Activated CD4-positive, alpha-beta memory T cell treated with anti-CD3 and anti-CD28 coated beads for 36 hours (primary cell): ENCODE measurements around the gene SLC6A6. TPM values are rescaled to one million over a fixed set of nuclear protein-coding genes. Genes with fewer than 3 reads are reported as not detected.
"Not testable (repeated sequence)": the region's sequence is repeated elsewhere in the genome, so short reads cannot be mapped to it uniquely, and the experiment has no call there.

Experiments
- CTCF ChIA-PET: fragments of 350-600 bp; sonication (Branson Sonifier 250); formaldehyde crosslinking; loops from one replicate; lab custom pipeline; 2021; ENCODE audit warnings: antibody characterized with exemption, inconsistent platforms; lab: Charles Lee
- POLR2A ChIA-PET: fragments of 350-600 bp; sonication (Branson Sonifier 250); formaldehyde crosslinking; loops from one replicate; lab custom pipeline; 2021; ENCODE audit warnings: antibody characterized with exemption; lab: Charles Lee
- DNase-seq: peaks from one replicate; pipeline ENCODE4 v3.0.0-alpha.2; 2020
- H3K27ac Mint-ChIP-seq: one replicate; pipeline ENCODE4 v1.8.0; 2021; ENCODE audit warnings: mixed read lengths
- H3K27me3 Mint-ChIP-seq: one replicate; pipeline ENCODE4 v1.8.0; 2021; ENCODE audit warnings: mixed read lengths
- H3K36me3 Mint-ChIP-seq: one replicate; pipeline ENCODE4 v1.8.0; 2021; ENCODE audit warnings: mixed read lengths
- H3K4me1 Mint-ChIP-seq: one replicate; pipeline ENCODE4 v1.8.0; 2021; ENCODE audit warnings: low read depth, mixed read lengths
- H3K4me3 Mint-ChIP-seq: one replicate; pipeline ENCODE4 v1.8.0; 2021; ENCODE audit warnings: mild to moderate bottlenecking, mixed read lengths
- H3K9me3 Mint-ChIP-seq: one replicate; pipeline ENCODE4 v1.8.0; 2021; ENCODE audit warnings: mixed read lengths
- intact Hi-C: fragments of 100-400 bp; cut with micrococcal nuclease; formaldehyde crosslinking; loops from one replicate; pipeline ENCODE4 v1.15.1; 2023
- total RNA-seq, 2 experiments: library from RNA; stranded (reverse); gene quantifications; one replicate each; pipeline ENCODE4 v1.2.3, GENCODE V29; 2021

SLC6A6 gene
- total RNA-seq, 2 experiments from 2014 or later: 44.0 to 45.1 TPM

GRCh38 chr3:14433106-14433505, 30.7 kb downstream of the SLC6A6 start:
- peak overlapping the region; percentile 77 for H3K4me3 Mint-ChIP-seq
- H3K9me3 Mint-ChIP-seq: no peaks in the 10 kb centered on the region
- H3K4me1 Mint-ChIP-seq: peaks cover 71% of the 10 kb centered on the region
- peak overlapping the region; percentile 92 for H3K27ac Mint-ChIP-seq
- no peaks in the 10 kb centered on the region for H3K27me3 Mint-ChIP-seq
- H3K36me3 Mint-ChIP-seq: no peaks in the 10 kb centered on the region
- peak; percentile 25 for DNase-seq
- intact Hi-C loops: loop anchor here (2.0 to 10.0 kb wide), 4 partner anchors 18 to 1418 kb away; partner anchors contain the start of genes LSM3, NR2C2 and XPC
- CTCF ChIA-PET: interaction anchor here (1.2 to 2.6 kb wide), 4 partner anchors 25 to 31 kb away, joined by 6 to 18 read pairs (median 9); partner anchors contain the start of gene SLC6A6
- POLR2A ChIA-PET: interaction anchor here (0.9 to 4.5 kb wide), 5 partner anchors 9 to 249 kb away, joined by 3 to 50 read pairs (median 5); partner anchors contain the start of gene SLC6A6

- peak; percentile 42 for DNase-seq
- ChIA-PET POLR2A (interaction anchor here (3.8 to 4.5 kb wide), 2 partner anchors 25 to 31 kb away, joined by 22 to 50 read pairs; partner anchors contain the start of gene SLC6A6), CTCF (interaction anchor here (1.2 to 1.7 kb wide), 3 partner anchors 28 to 33 kb away, joined by 6 to 9 read pairs (median 6); partner anchors contain the start of gene SLC6A6)
- no peaks in the 10 kb centered on the region for H3K27me3 Mint-ChIP-seq
- H3K9me3 Mint-ChIP-seq: no peaks in the 10 kb centered on the region
- H3K4me1 Mint-ChIP-seq: peaks cover 61% of the 10 kb centered on the region
- H3K27ac Mint-ChIP-seq: peak overlapping the region; percentile 77
- intact Hi-C loops: loop anchor here (10.0 kb wide), 2 partner anchors 511 to 1419 kb away; partner anchors contain the start of gene NR2C2
- peak overlapping the region; percentile 31 for H3K4me3 Mint-ChIP-seq
- H3K36me3 Mint-ChIP-seq: no peaks in the 10 kb centered on the region
Measured at GRCh38 chr3:14434126-14434497, 31.7 kb downstream of the SLC6A6 start.

- Mint-ChIP-seq H3K27me3 (no peaks in the 10 kb centered on the region), H3K36me3 (no peaks in the 10 kb centered on the region), H3K4me1 (peaks cover 58% of the 10 kb centered on the region), H3K27ac (peak overlapping the region; percentile 77), H3K4me3 (peak overlapping the region; percentile 31), H3K9me3 (no peaks in the 10 kb centered on the region)
- no peak for DNase-seq
- ChIA-PET CTCF (interaction anchor here (1.2 to 1.7 kb wide), 3 partner anchors 28 to 33 kb away, joined by 6 to 9 read pairs (median 6); partner anchors contain the start of gene SLC6A6), POLR2A (interaction anchor here (3.8 to 4.5 kb wide), 2 partner anchors 24 to 32 kb away, joined by 22 to 50 read pairs; partner anchors contain the start of gene SLC6A6)
- intact Hi-C loops: loop anchor here (10.0 kb wide), 2 partner anchors 510 to 1420 kb away; partner anchors contain the start of gene NR2C2
Measured at GRCh38 chr3:14434498-14435151, 32.2 kb downstream of the SLC6A6 start.

- ChIA-PET POLR2A (interaction anchor here (1.5 to 4.5 kb wide), 2 partner anchors 27 to 32 kb away, joined by 3 to 50 read pairs; partner anchors contain the start of gene SLC6A6), CTCF (no interaction called here)
- intact Hi-C loops: loop anchor here (10.0 kb wide), 2 partner anchors 509 to 1421 kb away; partner anchors contain the start of gene NR2C2
- no peaks in the 10 kb centered on the region for H3K9me3 Mint-ChIP-seq
- DNase-seq: no peak
- H3K36me3 Mint-ChIP-seq: no peaks in the 10 kb centered on the region
- no peak overlapping the region for H3K4me3 Mint-ChIP-seq
- H3K4me1 Mint-ChIP-seq: peaks cover 56% of the 10 kb centered on the region
- no peaks in the 10 kb centered on the region for H3K27me3 Mint-ChIP-seq
- peak overlapping the region; percentile 77 for H3K27ac Mint-ChIP-seq
Measured at GRCh38 chr3:14435175-14436014, 33.0 kb downstream of the SLC6A6 start.

- H3K27me3 Mint-ChIP-seq: no peaks in the 10 kb centered on the region
- peaks cover 41% of the 10 kb centered on the region for H3K4me1 Mint-ChIP-seq
- DNase-seq: no peak
- no peaks in the 10 kb centered on the region for H3K9me3 Mint-ChIP-seq
- CTCF ChIA-PET: no interaction called here
- H3K4me3 Mint-ChIP-seq: no peak overlapping the region
- intact Hi-C loops: loop anchor here (10.0 kb wide), 2 partner anchors 508 to 1422 kb away; partner anchors contain the start of gene NR2C2
- H3K36me3 Mint-ChIP-seq: no peaks in the 10 kb centered on the region
- H3K27ac Mint-ChIP-seq: no peak overlapping the region
- POLR2A ChIA-PET: interaction anchor here (0.7 to 1.5 kb wide), 3 partner anchors 21 to 315 kb away, joined by 3 to 4 read pairs (median 3); no protein-coding TSS in a partner anchor
Measured at GRCh38 chr3:14436954-14437281, 34.5 kb downstream of the SLC6A6 start.

DNA sequence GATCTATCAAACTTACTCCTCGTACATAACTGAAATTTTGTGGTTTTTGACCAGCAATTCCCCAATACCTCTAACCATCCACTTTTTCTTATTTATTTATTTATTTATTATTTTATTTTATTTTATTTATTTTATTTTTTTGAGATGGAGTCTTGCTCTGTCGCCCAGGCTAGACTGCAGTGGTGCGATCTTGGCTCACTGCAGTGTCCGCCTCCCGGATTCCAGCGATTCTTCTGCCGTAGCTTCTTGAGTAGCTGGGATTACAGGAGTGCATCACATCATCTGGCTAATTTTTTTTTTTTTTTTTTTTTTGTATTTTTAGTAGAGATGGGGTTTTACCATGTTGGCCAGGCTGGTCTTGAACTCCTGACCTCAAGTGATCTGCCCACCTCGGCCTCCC, 35.3 kb downstream of the SLC6A6 start:
- H3K9me3 Mint-ChIP-seq, H3K36me3 Mint-ChIP-seq, H3K27ac Mint-ChIP-seq, DNase-seq, H3K4me3 Mint-ChIP-seq, H3K27me3 Mint-ChIP-seq, CTCF ChIA-PET: not testable (repeated sequence)
- intact Hi-C loops: loop anchor here (10.0 kb wide), 2 partner anchors 507 to 1423 kb away; partner anchors contain the start of gene NR2C2
- peaks cover 37% of the 10 kb centered on the region for H3K4me1 Mint-ChIP-seq
- POLR2A ChIA-PET: interaction anchor here (0.7 to 1.0 kb wide), 2 partner anchors 21 to 315 kb away, joined by 3 read pairs; no protein-coding TSS in a partner anchor

DNA sequence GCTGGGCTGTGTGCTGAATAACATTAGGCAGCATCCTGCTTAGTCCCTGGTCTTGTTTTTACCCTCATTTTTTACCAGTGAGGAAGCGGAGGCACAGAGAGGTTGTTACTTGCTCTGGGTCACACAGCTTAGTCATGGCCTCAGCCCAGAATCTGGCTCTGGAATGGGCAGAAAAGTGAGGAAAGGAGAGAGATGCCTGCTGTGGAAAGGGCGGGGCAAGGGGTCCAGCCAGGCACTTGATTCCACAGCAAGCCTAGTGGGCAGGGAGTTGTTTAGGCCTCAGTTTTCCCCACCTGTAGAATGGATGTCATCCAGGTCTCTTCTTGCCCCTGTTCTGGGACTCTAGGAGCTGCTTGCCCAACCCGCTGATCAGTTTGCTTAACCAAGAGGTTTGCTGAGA, 35.9 kb downstream of the SLC6A6 start:
- Mint-ChIP-seq H3K9me3 (no peaks in the 10 kb centered on the region), H3K36me3 (peaks cover 2% of the 10 kb centered on the region), H3K27ac (no peak overlapping the region), H3K4me1 (peaks cover 31% of the 10 kb centered on the region), H3K27me3 (no peaks in the 10 kb centered on the region), H3K4me3 (no peak overlapping the region)
- no peak for DNase-seq
- POLR2A ChIA-PET: interaction anchor here (0.7 kb wide), 1 partner anchor 316 kb away, joined by 3 read pairs; no protein-coding TSS in a partner anchor
- intact Hi-C loops: loop anchor here (10.0 kb wide), 2 partner anchors 507 to 1423 kb away; partner anchors contain the start of gene NR2C2
- CTCF ChIA-PET: no interaction called here

GRCh38 chr3:14438929-14439328, 36.5 kb downstream of the SLC6A6 start:
- CTCF ChIA-PET: interaction anchor here (0.6 to 0.7 kb wide), 2 partner anchors 13 to 29 kb away, joined by 3 read pairs; no protein-coding TSS in a partner anchor
- no peak for DNase-seq
- intact Hi-C loops: loop anchor here (10.0 kb wide), 2 partner anchors 506 to 1424 kb away; partner anchors contain the start of gene NR2C2
- no peak overlapping the region for H3K4me3 Mint-ChIP-seq
- H3K27ac Mint-ChIP-seq: no peak overlapping the region
- H3K4me1 Mint-ChIP-seq: peaks cover 28% of the 10 kb centered on the region
- no peaks in the 10 kb centered on the region for H3K27me3 Mint-ChIP-seq
- POLR2A ChIA-PET: no interaction called here
- H3K9me3 Mint-ChIP-seq: no peaks in the 10 kb centered on the region
- H3K36me3 Mint-ChIP-seq: peaks cover 6% of the 10 kb centered on the region

GRCh38 chr3:14439501-14440167, 37.2 kb downstream of the SLC6A6 start:
- no peaks in the 10 kb centered on the region for H3K27me3 Mint-ChIP-seq
- H3K27ac Mint-ChIP-seq: no peak overlapping the region
- DNase-seq: no peak
- CTCF ChIA-PET: interaction anchor here (0.6 to 0.7 kb wide), 2 partner anchors 14 to 29 kb away, joined by 3 read pairs; no protein-coding TSS in a partner anchor
- peaks cover 13% of the 10 kb centered on the region for H3K36me3 Mint-ChIP-seq
- H3K9me3 Mint-ChIP-seq: no peaks in the 10 kb centered on the region
- intact Hi-C loops: loop anchor here (10.0 kb wide), 2 partner anchors 505 to 1425 kb away; partner anchors contain the start of gene NR2C2
- no peak overlapping the region for H3K4me3 Mint-ChIP-seq
- POLR2A ChIA-PET: no interaction called here
- H3K4me1 Mint-ChIP-seq: peaks cover 21% of the 10 kb centered on the region

GRCh38 chr3:14440168-14440518, 37.7 kb downstream of the SLC6A6 start:
- Mint-ChIP-seq H3K9me3 (no peaks in the 10 kb centered on the region), H3K27me3 (no peaks in the 10 kb centered on the region), H3K4me3 (no peak overlapping the region), H3K27ac (no peak overlapping the region), H3K36me3 (peaks cover 14% of the 10 kb centered on the region), H3K4me1 (peaks cover 16% of the 10 kb centered on the region)
- ChIA-PET CTCF (no interaction called here), POLR2A (no interaction called here)
- DNase-seq: no peak
- intact Hi-C loops: no loop called here
